SU-DHL-6 (cell line): Measurements from ENCODE around the gene GNPNAT1.

Experiments
- H2AFZ ChIP-seq: fragments of 200-600 bp; sonication (generic); 2 replicates; pipeline ENCODE4 v1.6.1; 2014; ENCODE audit warnings: low read depth, mild to moderate bottlenecking, moderate library complexity, mixed read lengths, antibody characterized with exemption, low read length; ENCODE audit not compliant: severe bottlenecking
- H3F3A ChIP-seq: fragments of 200-600 bp; shearing (Covaris generic); 2 replicates; pipeline ENCODE4 v1.6.0; 2016; ENCODE audit warnings: antibody characterized with exemption, mild to moderate bottlenecking; ENCODE audit not compliant: insufficient read depth
- H3K27ac ChIP-seq: fragments of 200-600 bp; sonication (generic); 2 replicates; pipeline ENCODE4 v1.5.1; 2016; ENCODE audit warnings: low read depth, mild to moderate bottlenecking, low read length, moderate library complexity, mixed read lengths
- H3K27me3 ChIP-seq: fragments of 200-600 bp; sonication (generic), shearing (Covaris generic); 2 replicates; pipeline ENCODE4 v1.6.0; 2014; ENCODE audit warnings: mild to moderate bottlenecking, low read length
- H3K36me3 ChIP-seq: fragments of 200-600 bp; sonication (generic); 2 replicates; pipeline ENCODE4 v1.6.1; 2014; ENCODE audit warnings: mild to moderate bottlenecking, low read length, mixed read lengths
- H3K4me2 ChIP-seq: fragments of 300-600, 200-600 bp; shearing (Covaris generic), sonication (generic); 2 replicates; pipeline ENCODE4 v1.6.0; 2014; ENCODE audit warnings: low read length, low read depth, mild to moderate bottlenecking; ENCODE audit not compliant: poor library complexity, severe bottlenecking
- H3K4me3 ChIP-seq: fragments of 200-600 bp; sonication (generic); 2 replicates; pipeline ENCODE4 v1.5.1; 2014; ENCODE audit warnings: antibody characterized with exemption, low read length, mild to moderate bottlenecking, mixed read lengths; ENCODE audit not compliant: insufficient read depth, poor library complexity, severe bottlenecking
- H3K79me2 ChIP-seq: fragments of 200-600 bp; sonication (generic); 2 replicates; pipeline ENCODE4 v1.6.1; 2014; ENCODE audit warnings: mild to moderate bottlenecking, low read length, moderate library complexity; ENCODE audit not compliant: insufficient read depth
- H3K9ac ChIP-seq: fragments of 200-600 bp; sonication (generic); 2 replicates; pipeline ENCODE4 v1.7.0; 2014; ENCODE audit warnings: mild to moderate bottlenecking, low read length
- H3K9me2 ChIP-seq: fragments of 200-600 bp; sonication (generic); replicated peaks from 2 replicates; pipeline ENCODE4 v1.6.1; 2014; ENCODE audit warnings: low read length; ENCODE audit not compliant: insufficient read depth
- H3K9me3 ChIP-seq: fragments of 200-600 bp; sonication (generic); 2 replicates; pipeline ENCODE4 v1.6.1; 2014; ENCODE audit warnings: low read length, mixed read lengths; ENCODE audit not compliant: insufficient read depth
- H4K20me1 ChIP-seq: fragments of 200-600 bp; sonication (generic); 2 replicates; pipeline ENCODE4 v1.6.1; 2014; ENCODE audit warnings: low read depth, mild to moderate bottlenecking, antibody characterized with exemption, low read length, moderate library complexity, mixed read lengths
- CTCF ChIP-seq: fragments of 200-600 bp; sonication (generic); IDR thresholded peaks from one replicate; pipeline ENCODE4 v1.5.1; 2017; ENCODE audit warnings: antibody characterized with exemption, mild to moderate bottlenecking, low read length, moderate library complexity; ENCODE audit not compliant: insufficient read depth, poor library complexity, severe bottlenecking
- EZH2phosphoT487 ChIP-seq: fragments of 200-600 bp; sonication (generic), shearing (Covaris generic); conservative IDR thresholded peaks from 2 replicates; pipeline ENCODE4 v1.6.1; 2018; ENCODE audit warnings: mild to moderate bottlenecking, antibody characterized with exemption, low read length, moderate library complexity, mixed read lengths

The GNPNAT1 gene

GRCh38 chr14:52808101-52808500, 16.7 kb upstream of the GNPNAT1 start:
- Histone ChIP-seq H2AFZ (no peak overlapping the region), H3K36me3 (no peaks in the 10 kb centered on the region), H3K27me3 (no peaks in the 10 kb centered on the region), H3K9me3 (no peaks in the 10 kb centered on the region), H3K4me2 (no peak overlapping the region), H4K20me1 (no peaks in the 10 kb centered on the region), H3K27ac (no peak overlapping the region), H3K4me3 (no peak overlapping the region), H3K9ac (no peak overlapping the region), H3K9me2 (no peaks in the 10 kb centered on the region), H3F3A (no peaks in the 10 kb centered on the region), H3K79me2 (no peaks in the 10 kb centered on the region)
- TF ChIP-seq EZH2phosphoT487, result no peak
- no peak for TF ChIP-seq CTCF

GRCh38 chr14:52806115-52806514, 14.7 kb upstream of the GNPNAT1 start:
- H3K9me2 ChIP-seq, result no peaks in the 10 kb centered on the region
- H3K9ac ChIP-seq, result no peak overlapping the region
- no peak overlapping the region for H3K4me3 ChIP-seq
- no peak overlapping the region for H3K27ac ChIP-seq
- no peaks in the 10 kb centered on the region for H3K9me3 ChIP-seq
- H2AFZ ChIP-seq, result no peak overlapping the region
- no peaks in the 10 kb centered on the region for H3K36me3 ChIP-seq
- TF ChIP-seq EZH2phosphoT487 (no peak), CTCF (no peak)
- no peaks in the 10 kb centered on the region for H3F3A ChIP-seq
- no peaks in the 10 kb centered on the region for H3K79me2 ChIP-seq
- no peaks in the 10 kb centered on the region for H3K27me3 ChIP-seq
- no peaks in the 10 kb centered on the region for H4K20me1 ChIP-seq
- no peak overlapping the region for H3K4me2 ChIP-seq

- TF ChIP-seq CTCF, result no peak
- no peak for TF ChIP-seq EZH2phosphoT487
- Histone ChIP-seq H3K79me2 (no peaks in the 10 kb centered on the region), H3K36me3 (no peaks in the 10 kb centered on the region), H2AFZ (no peak overlapping the region), H3F3A (no peaks in the 10 kb centered on the region), H3K9ac (no peak overlapping the region), H4K20me1 (no peaks in the 10 kb centered on the region), H3K27me3 (no peaks in the 10 kb centered on the region), H3K27ac (no peak overlapping the region), H3K9me2 (no peaks in the 10 kb centered on the region), H3K4me2 (no peak overlapping the region), H3K9me3 (no peaks in the 10 kb centered on the region), H3K4me3 (no peak overlapping the region)
Measured at GRCh38 chr14:52802597-52802996, 11.2 kb upstream of the GNPNAT1 start.
